ENCODE results near the gene AKT3. TPM values are rescaled to one million over a fixed set of nuclear protein-coding genes. Genes with fewer than 3 reads are reported as not detected.

AKT3 gene
- total RNA-seq, 1 donor from 2014 or later = 36.2 TPM

DNA sequence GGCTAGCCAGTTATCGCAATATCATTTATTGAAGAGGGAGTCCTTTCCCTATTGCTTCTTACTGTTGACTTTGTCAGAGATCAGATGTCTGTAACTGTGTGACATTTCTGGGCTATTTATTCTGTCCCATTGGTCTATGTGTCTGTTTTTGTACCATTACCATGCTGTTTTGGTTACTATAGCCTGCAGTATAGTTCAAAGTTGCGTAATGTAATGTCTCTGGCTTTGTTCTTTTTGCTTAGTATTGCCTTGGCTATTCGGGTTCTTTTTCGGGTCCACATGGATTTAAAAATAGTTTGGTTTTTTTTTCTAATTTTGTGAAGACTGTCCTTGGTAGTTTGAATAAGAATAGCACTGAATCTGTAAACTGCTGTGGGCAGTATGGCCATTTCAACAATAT lies 320.5 kb downstream of the AKT3 start:
- TF ChIP-seq EZH2phosphoT487 (IDR thresholded peaks at IDR 0.05) (no peak), EZH2 (IDR thresholded peaks at IDR 0.05) (no peak)
- TF ChIP-seq, protein P1, sequence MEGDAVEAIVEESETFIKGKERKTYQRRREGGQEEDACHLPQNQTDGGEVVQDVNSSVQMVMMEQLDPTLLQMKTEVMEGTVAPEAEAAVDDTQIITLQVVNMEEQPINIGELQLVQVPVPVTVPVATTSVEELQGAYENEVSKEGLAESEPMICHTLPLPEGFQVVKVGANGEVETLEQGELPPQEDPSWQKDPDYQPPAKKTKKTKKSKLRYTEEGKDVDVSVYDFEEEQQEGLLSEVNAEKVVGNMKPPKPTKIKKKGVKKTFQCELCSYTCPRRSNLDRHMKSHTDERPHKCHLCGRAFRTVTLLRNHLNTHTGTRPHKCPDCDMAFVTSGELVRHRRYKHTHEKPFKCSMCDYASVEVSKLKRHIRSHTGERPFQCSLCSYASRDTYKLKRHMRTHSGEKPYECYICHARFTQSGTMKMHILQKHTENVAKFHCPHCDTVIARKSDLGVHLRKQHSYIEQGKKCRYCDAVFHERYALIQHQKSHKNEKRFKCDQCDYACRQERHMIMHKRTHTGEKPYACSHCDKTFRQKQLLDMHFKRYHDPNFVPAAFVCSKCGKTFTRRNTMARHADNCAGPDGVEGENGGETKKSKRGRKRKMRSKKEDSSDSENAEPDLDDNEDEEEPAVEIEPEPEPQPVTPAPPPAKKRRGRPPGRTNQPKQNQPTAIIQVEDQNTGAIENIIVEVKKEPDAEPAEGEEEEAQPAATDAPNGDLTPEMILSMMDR (IDR thresholded peaks at IDR 0.05) = no peak
- no peak for DNase-seq (ENCODE audit: low spot score)
- peaks cover 4% of the 10 kb centered on the region for H3F3A ChIP-seq (ENCODE audit: low read depth)
- no peaks in the 10 kb centered on the region for H3K79me2 ChIP-seq (ENCODE audit: low read depth)
- no peak overlapping the region for H3K9ac ChIP-seq
- no peak overlapping the region for H2AFZ ChIP-seq (replicated peaks)
- peaks cover 7% of the 10 kb centered on the region for H3K36me3 Mint-ChIP-seq
- no peak overlapping the region for H3K4me3 ChIP-seq
- no peak overlapping the region for H3K4me2 ChIP-seq
- peaks cover 2% of the 10 kb centered on the region for H3K9me3 Mint-ChIP-seq
- H3K27ac Mint-ChIP-seq = no peak overlapping the region
- peaks cover 4% of the 10 kb centered on the region for H3K4me1 Mint-ChIP-seq
- H3K27me3 ChIP-seq = no peaks in the 10 kb centered on the region
- no peaks in the 10 kb centered on the region for H3K9me3 ChIP-seq (ENCODE audit: low read depth)
- no peaks in the 10 kb centered on the region for H4K20me1 ChIP-seq (ENCODE audit: low read depth)
- no peak overlapping the region for H3K4me3 Mint-ChIP-seq
- no peaks in the 10 kb centered on the region for H3K27me3 Mint-ChIP-seq (ENCODE audit: insufficient read depth, low read depth)
- no peak overlapping the region for H3K27ac ChIP-seq
- H3K36me3 ChIP-seq = no peaks in the 10 kb centered on the region
- no peaks in the 10 kb centered on the region for H3K4me1 ChIP-seq

DNA sequence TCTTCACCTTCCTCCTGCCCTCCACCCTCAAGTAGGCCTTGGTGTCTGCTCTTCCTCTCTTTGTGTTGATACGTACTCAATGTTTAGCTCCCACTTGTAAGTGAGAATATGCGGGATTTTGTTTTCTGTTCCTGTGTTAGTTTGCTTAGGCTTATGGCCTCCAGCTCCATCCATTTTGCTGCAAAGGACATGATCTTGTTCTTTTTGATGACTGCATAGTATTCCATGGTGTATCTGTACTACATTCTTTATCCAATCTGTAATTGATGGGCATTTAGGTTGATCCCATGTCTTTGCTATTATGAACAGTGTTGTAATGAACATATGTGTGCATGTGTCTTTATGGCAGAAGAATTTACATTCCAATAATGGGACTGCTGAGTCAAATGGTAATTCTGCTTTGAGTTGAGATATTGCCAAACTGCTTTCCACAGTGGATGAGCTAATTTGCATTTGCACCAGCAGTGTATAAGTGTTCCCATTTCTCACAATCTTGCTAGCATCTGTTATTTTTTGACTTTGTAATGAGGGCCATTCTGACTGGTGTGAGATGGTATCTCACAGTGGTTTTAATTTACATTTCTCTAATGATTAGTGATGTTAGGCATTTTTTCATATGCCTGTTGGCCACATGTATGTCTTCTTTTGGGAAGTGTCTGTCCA lies 321.5 kb downstream of the AKT3 start:
- H3K79me2 ChIP-seq (ENCODE audit: low read depth) = no peaks in the 10 kb centered on the region

DNA sequence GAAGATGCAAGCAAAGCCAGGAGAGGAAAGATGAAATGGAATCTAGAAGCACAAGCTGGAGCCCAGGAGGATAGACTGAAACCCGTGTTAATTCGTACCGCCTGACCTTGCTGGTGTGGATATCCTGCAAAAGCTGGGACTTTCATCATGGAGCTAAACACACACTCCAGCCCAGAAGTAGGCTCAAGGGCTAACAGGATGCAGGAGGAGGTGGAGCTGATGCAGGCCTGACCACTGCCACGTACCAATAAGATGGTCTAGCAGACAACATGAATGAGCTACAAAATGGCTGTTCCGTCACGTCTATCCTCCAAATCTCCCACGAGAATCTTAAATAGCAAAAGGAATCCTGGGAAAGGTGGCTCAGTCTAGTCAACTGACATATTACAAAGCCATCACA lies 323.9 kb downstream of the AKT3 start:
- peaks cover 5% of the 10 kb centered on the region for H3K36me3 Mint-ChIP-seq
- Histone ChIP-seq H3K4me2 (no peak overlapping the region), H2AFZ (replicated peaks) (no peak overlapping the region), H3K27me3 (no peaks in the 10 kb centered on the region), H3F3A (ENCODE audit: low read depth) (peaks cover 4% of the 10 kb centered on the region), H3K79me2 (ENCODE audit: low read depth) (no peaks in the 10 kb centered on the region), H3K36me3 (no peaks in the 10 kb centered on the region), H3K9ac (no peak overlapping the region), H3K27ac (no peak overlapping the region), H3K9me3 (ENCODE audit: low read depth) (no peaks in the 10 kb centered on the region), H3K4me3 (no peak overlapping the region), H4K20me1 (ENCODE audit: low read depth) (no peaks in the 10 kb centered on the region), H3K4me1 (no peaks in the 10 kb centered on the region)
- no peaks in the 10 kb centered on the region for H3K27me3 Mint-ChIP-seq (ENCODE audit: insufficient read depth, low read depth)
- peaks cover 2% of the 10 kb centered on the region for H3K9me3 Mint-ChIP-seq
- no peak for DNase-seq (ENCODE audit: low spot score)
- no peak overlapping the region for H3K27ac Mint-ChIP-seq
- H3K4me3 Mint-ChIP-seq = no peak overlapping the region
- peaks cover 4% of the 10 kb centered on the region for H3K4me1 Mint-ChIP-seq
- TF ChIP-seq EZH2 (IDR thresholded peaks at IDR 0.05) (no peak), EZH2phosphoT487 (IDR thresholded peaks at IDR 0.05) (no peak)
- TF ChIP-seq, protein P1 (IDR thresholded peaks at IDR 0.05) = no peak

More for the DNA sequence above, 321.5 kb downstream of the AKT3 start:
- no peaks in the 10 kb centered on the region for H3K4me1 ChIP-seq
- no peaks in the 10 kb centered on the region for H3K9me3 ChIP-seq (ENCODE audit: low read depth)
- H4K20me1 ChIP-seq (ENCODE audit: low read depth) = no peaks in the 10 kb centered on the region
- Mint-ChIP-seq H3K36me3 (peaks cover 7% of the 10 kb centered on the region), H3K27me3 (ENCODE audit: insufficient read depth, low read depth) (no peaks in the 10 kb centered on the region), H3K4me3 (no peak overlapping the region), H3K4me1 (peaks cover 4% of the 10 kb centered on the region), H3K9me3 (peaks cover 2% of the 10 kb centered on the region), H3K27ac (no peak overlapping the region)
- H3F3A ChIP-seq (ENCODE audit: low read depth) = peaks cover 4% of the 10 kb centered on the region
- no peaks in the 10 kb centered on the region for H3K36me3 ChIP-seq
- no peak overlapping the region for H3K4me3 ChIP-seq
- H3K4me2 ChIP-seq = no peak overlapping the region
- H3K9ac ChIP-seq = no peak overlapping the region
- H3K27me3 ChIP-seq = no peaks in the 10 kb centered on the region
- no peak overlapping the region for H2AFZ ChIP-seq (replicated peaks)
- H3K27ac ChIP-seq = no peak overlapping the region
- TF ChIP-seq EZH2 (IDR thresholded peaks at IDR 0.05) = no peak
- TF ChIP-seq EZH2phosphoT487 (IDR thresholded peaks at IDR 0.05) = no peak
- TF ChIP-seq, protein P1 (IDR thresholded peaks at IDR 0.05) = no peak
- DNase-seq (ENCODE audit: low spot score) = no peak

All from neural progenitor cell (in vitro differentiated cells).